Fibroblast of lung (primary cell): ENCODE results near the gene USP7. TPM values are rescaled to one million over a fixed set of nuclear protein-coding genes. Genes with fewer than 3 reads are reported as not detected.

Experiments
- DNase-seq, 2 donors: peaks; one replicate each; pipeline versions ENCODE4 v3.0.0 to v3.0.0-alpha.2; 2010; ENCODE audit warnings: low read depth in 2 of 2
- H2AFZ ChIP-seq: 2 replicates; pipeline ENCODE4 v1.5.1; 2012; ENCODE audit warnings: low read length, control low read depth, inconsistent platforms
- H3K27ac ChIP-seq: 2 replicates; pipeline ENCODE4 v1.5.1; 2011; ENCODE audit warnings: low read length, control low read depth; ENCODE audit not compliant: insufficient read depth
- H3K27me3 ChIP-seq: 2 replicates; pipeline ENCODE4 v1.5.1; 2011; ENCODE audit warnings: mild to moderate bottlenecking, low read length; ENCODE audit not compliant: control insufficient read depth, insufficient read depth
- H3K36me3 ChIP-seq: 2 replicates; pipeline ENCODE4 v1.5.1; 2011; ENCODE audit warnings: low read length; ENCODE audit not compliant: control insufficient read depth, insufficient read depth
- H3K4me1 ChIP-seq: 2 replicates; pipeline ENCODE4 v1.5.1; 2011; ENCODE audit warnings: low read length; ENCODE audit not compliant: control insufficient read depth, insufficient read depth; ENCODE audit errors: extremely low read depth
- H3K4me2 ChIP-seq: 2 replicates; pipeline ENCODE4 v1.5.1; 2011; ENCODE audit warnings: low read length, control low read depth; ENCODE audit not compliant: insufficient read depth; ENCODE audit errors: extremely low read depth
- H3K4me3 ChIP-seq, 4 experiments: fragments of 200-600 bp in 1 of 4; sonication (generic) in 1 of 4; replicated peaks in 1 of 4; 2 replicates each; pipeline ENCODE4 v1.5.1; 2011 to 2016; ENCODE audit warnings: low read length in 4 of 4, low read depth in 3 of 4, mild to moderate bottlenecking in 3 of 4, control low read depth in 2 of 4, inconsistent platforms in 1 of 4, mixed read lengths in 1 of 4; ENCODE audit not compliant: insufficient read depth in 1 of 4; ENCODE audit errors: control extremely low read depth in 1 of 4
- H3K79me2 ChIP-seq: 2 replicates; pipeline ENCODE4 v1.5.1; 2012; ENCODE audit warnings: mild to moderate bottlenecking, low read length, inconsistent platforms; ENCODE audit not compliant: control insufficient read depth, insufficient read depth
- H3K9ac ChIP-seq: 2 replicates; pipeline ENCODE4 v1.5.1; 2011; ENCODE audit warnings: mild to moderate bottlenecking, low read length, control low read depth; ENCODE audit not compliant: insufficient read depth
- H3K9me3 ChIP-seq: 2 replicates; pipeline ENCODE4 v1.5.1; 2012; ENCODE audit warnings: low read depth, low read length; ENCODE audit not compliant: control insufficient read depth, insufficient read depth
- H4K20me1 ChIP-seq: 2 replicates; pipeline ENCODE4 v1.5.1; 2011; ENCODE audit warnings: low read length; ENCODE audit not compliant: control insufficient read depth, insufficient read depth; ENCODE audit errors: extremely low read depth
- CTCF ChIP-seq, 2 donors: IDR thresholded peaks in 1 of 2; conservative IDR thresholded peaks in 1 of 2; 1 replicate in 1 of 2; 2 replicates in 1 of 2; pipeline ENCODE4 v1.5.1; 2011 to 2012; ENCODE audit warnings: low read length in 2 of 2, control low read depth in 1 of 2, inconsistent platforms in 1 of 2, low read depth in 1 of 2, mild to moderate bottlenecking in 1 of 2
- EZH2 ChIP-seq: IDR thresholded peaks from 2 replicates; pipeline ENCODE4 v1.5.1; 2012; ENCODE audit warnings: low read length, control low read depth, mild to moderate bottlenecking; ENCODE audit errors: missing control alignments
- polyA plus RNA-seq, 2 donors: library from polyadenylated mRNA; depleted of rRNA in 1 of 2; stranded (reverse) in 1 of 2; unstranded in 1 of 2; fragments of >200 nt; gene quantifications; 2 replicates each; pipeline ENCODE4 v1.2.1, GENCODE V29; 2011 to 2012; ENCODE audit warnings: missing spikeins in 1 of 2
- total RNA-seq: library from RNA; depleted of rRNA; stranded (reverse); fragments of >200 nt; gene quantifications from 2 replicates; pipeline ENCODE4 v1.2.1, GENCODE V29; 2014

USP7 gene
- total and polyA plus RNA-seq, 2 donors (not counting 1 experiment from before 2014, with no cell fraction given), result 22.5 to 48.7 TPM

- no peak overlapping the region for H2AFZ ChIP-seq
- peak overlapping the region; percentile 79 for H3K27ac ChIP-seq
- H3K27me3 ChIP-seq, result no peaks in the 10 kb centered on the region
- H3K36me3 ChIP-seq, result peaks cover 31% of the 10 kb centered on the region
- peak; percentile 71 to 81 for DNase-seq
- H3K4me1 ChIP-seq, result peaks cover 21% of the 10 kb centered on the region
- no peaks in the 10 kb centered on the region for H4K20me1 ChIP-seq
- H3K4me2 ChIP-seq, result peak overlapping the region; percentile 1
- peaks cover 15% of the 10 kb centered on the region for H3K79me2 ChIP-seq
- TF ChIP-seq CTCF (conservative IDR thresholded peaks at IDR 0.05 in 1 of 2, IDR thresholded peaks at IDR 0.05 in 1 of 2; ENCODE audit: low read depth in 1 of 2, low read length in 2 of 2) (no peak), EZH2 (no peak)
- no peak overlapping the region for H3K9ac ChIP-seq
- no peaks in the 10 kb centered on the region for H3K9me3 ChIP-seq
- no peak overlapping the region for H3K4me3 ChIP-seq
These were observed 113.3 kb downstream of the USP7 start for GRCh38 chr16:8850279-8850885.

- peak overlapping the region; percentile 2 for H3K4me2 ChIP-seq
- TF ChIP-seq EZH2, result no peak
- TF ChIP-seq CTCF (conservative IDR thresholded peaks at IDR 0.05 in 1 of 2, IDR thresholded peaks at IDR 0.05 in 1 of 2; ENCODE audit: low read depth in 1 of 2, low read length in 2 of 2), result no peak
- DNase-seq, result peak; percentile 46 to 65
These were observed 114.2 kb downstream of the USP7 start for GRCh38 chr16:8849411-8850011.

GRCh38 chr16:8848939-8849391 lies 114.7 kb downstream of the USP7 start:
- Histone ChIP-seq H4K20me1 (no peaks in the 10 kb centered on the region), H2AFZ (no peak overlapping the region), H3K9me3 (no peaks in the 10 kb centered on the region), H3K36me3 (peaks cover 23% of the 10 kb centered on the region), H3K27me3 (no peaks in the 10 kb centered on the region), H3K27ac (peak overlapping the region; percentile 48), H3K9ac (no peak overlapping the region), H3K4me3 (no peak overlapping the region), H3K79me2 (peaks cover 15% of the 10 kb centered on the region), H3K4me1 (peaks cover 21% of the 10 kb centered on the region), H3K4me2 (peak overlapping the region; percentile 2)
- DNase-seq, result peak; percentile 41 to 67
- TF ChIP-seq CTCF (conservative IDR thresholded peaks at IDR 0.05 in 1 of 2, IDR thresholded peaks at IDR 0.05 in 1 of 2; ENCODE audit: low read depth in 1 of 2, low read length in 2 of 2), result no peak
- no peak for TF ChIP-seq EZH2

More at GRCh38 chr16:8849411-8850011, 114.2 kb downstream of the USP7 start:
- H3K27me3 ChIP-seq, result no peaks in the 10 kb centered on the region
- H3K9ac ChIP-seq, result no peak overlapping the region
- H3K27ac ChIP-seq, result peak overlapping the region; percentile 79
- H3K9me3 ChIP-seq, result no peaks in the 10 kb centered on the region
- no peak overlapping the region for H2AFZ ChIP-seq
- peaks cover 26% of the 10 kb centered on the region for H3K36me3 ChIP-seq
- H3K4me3 ChIP-seq, result no peak overlapping the region
- peaks cover 21% of the 10 kb centered on the region for H3K4me1 ChIP-seq
- H4K20me1 ChIP-seq, result no peaks in the 10 kb centered on the region
- peaks cover 15% of the 10 kb centered on the region for H3K79me2 ChIP-seq
